Measurements from ENCODE around the gene ATG5. TPM values are rescaled to one million over a fixed set of nuclear protein-coding genes. Genes with fewer than 3 reads are reported as not detected.
"Not testable (repeated sequence)": the region's sequence is repeated elsewhere in the genome, so short reads cannot be mapped to it uniquely, and the experiment has no call there.

ATG5 gene
- total and polyA plus RNA-seq, 2 donors from 2014 or later = 26.5 to 31.6 TPM

GRCh38 chr6:106243261-106243660 is 82.3 kb downstream of the ATG5 start:
- no peak overlapping the region for H3K9ac ChIP-seq (ENCODE audit: low read length in 3 of 3)
- peaks cover 0 to 7% (median 0%) of the 10 kb centered on the region in 3 donors for H3K36me3 ChIP-seq (ENCODE audit: control insufficient read depth in 2 of 3, insufficient read depth in 3 of 3, low read length in 3 of 3)
- H3K4me1 ChIP-seq (ENCODE audit: control insufficient read depth in 2 of 3, insufficient read depth in 2 of 3, low read depth in 1 of 3, low read length in 3 of 3) = no peaks in the 10 kb centered on the region
- intact Hi-C loops (cut with DNase I) = no loop called here
- H3K27ac ChIP-seq (ENCODE audit: low read depth in 2 of 2, low read length in 2 of 2) = no peak overlapping the region
- H3K9me3 ChIP-seq (ENCODE audit: control insufficient read depth in 2 of 3, insufficient read depth in 1 of 3, low read length in 3 of 3) = no peaks in the 10 kb centered on the region
- H3K27me3 ChIP-seq (ENCODE audit: control insufficient read depth, insufficient read depth, low read length) = no peaks in the 10 kb centered on the region
- FAIRE-seq (no peak), DNase-seq (no peak)
- H3K4me3 ChIP-seq (ENCODE audit: low read length in 3 of 3) = no peak overlapping the region
- TF ChIP-seq CTCF (IDR thresholded peaks at IDR 0.05; ENCODE audit: borderline replicate concordance, extremely low read depth, insufficient read depth) = no peak

- FAIRE-seq (no peak), DNase-seq (no peak)
- Histone ChIP-seq H3K27ac (ENCODE audit: low read depth in 2 of 2, low read length in 2 of 2) (no peak overlapping the region), H3K9me3 (ENCODE audit: control insufficient read depth in 2 of 3, insufficient read depth in 1 of 3, low read length in 3 of 3) (no peaks in the 10 kb centered on the region), H3K36me3 (ENCODE audit: control insufficient read depth in 2 of 3, insufficient read depth in 3 of 3, low read length in 3 of 3) (no peaks in the 10 kb centered on the region), H3K4me3 (ENCODE audit: low read length in 3 of 3) (no peak overlapping the region), H3K4me1 (ENCODE audit: control insufficient read depth in 2 of 3, insufficient read depth in 2 of 3, low read depth in 1 of 3, low read length in 3 of 3) (no peaks in the 10 kb centered on the region), H3K9ac (ENCODE audit: low read length in 3 of 3) (no peak overlapping the region), H3K27me3 (ENCODE audit: control insufficient read depth, insufficient read depth, low read length) (no peaks in the 10 kb centered on the region)
- TF ChIP-seq CTCF (IDR thresholded peaks at IDR 0.05; ENCODE audit: borderline replicate concordance, extremely low read depth, insufficient read depth) = no peak
- intact Hi-C loops (cut with DNase I) = no loop called here
Observed at GRCh38 chr6:106241498-106241897, 84.1 kb downstream of the ATG5 start.

DNA sequence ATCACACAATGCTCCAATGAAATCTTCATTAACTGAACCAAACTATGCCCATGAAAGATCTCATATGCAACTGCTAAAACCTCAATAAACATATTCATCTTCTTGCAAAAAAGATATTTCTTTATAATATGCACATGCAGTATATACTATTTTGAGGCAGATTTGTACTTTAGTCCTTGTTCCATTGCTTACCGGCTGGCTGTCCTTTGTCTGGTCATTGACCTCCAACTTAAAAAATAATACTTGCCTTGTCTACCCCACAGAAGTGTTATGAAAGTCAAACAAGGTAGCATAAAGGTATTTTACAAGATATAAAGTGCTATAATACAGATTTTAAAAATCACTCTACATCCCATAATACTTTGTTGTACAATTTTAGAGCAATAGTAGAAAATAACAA is 88.3 kb downstream of the ATG5 start:
- no peak overlapping the region for H3K9ac ChIP-seq (ENCODE audit: low read length in 3 of 3)
- no peak for FAIRE-seq
- intact Hi-C loops (cut with DNase I) = no loop called here

GRCh38 chr6:106229876-106230445 is 95.6 kb downstream of the ATG5 start:
- H3K4me3 ChIP-seq (ENCODE audit: low read length in 3 of 3); H3K27ac ChIP-seq (ENCODE audit: low read depth in 2 of 2, low read length in 2 of 2); H3K27me3 ChIP-seq (ENCODE audit: control insufficient read depth, insufficient read depth, low read length); H3K9me3 ChIP-seq (ENCODE audit: control insufficient read depth in 2 of 3, insufficient read depth in 1 of 3, low read length in 3 of 3); DNase-seq; H3K4me1 ChIP-seq (ENCODE audit: control insufficient read depth in 2 of 3, insufficient read depth in 2 of 3, low read depth in 1 of 3, low read length in 3 of 3); H3K9ac ChIP-seq (ENCODE audit: low read length in 3 of 3); intact Hi-C loops (cut with DNase I); H3K36me3 ChIP-seq (ENCODE audit: control insufficient read depth in 2 of 3, insufficient read depth in 3 of 3, low read length in 3 of 3); FAIRE-seq: not testable (repeated sequence)

More for the DNA sequence above, 88.3 kb downstream of the ATG5 start:
- Histone ChIP-seq H3K36me3 (ENCODE audit: control insufficient read depth in 2 of 3, insufficient read depth in 3 of 3, low read length in 3 of 3) (no peaks in the 10 kb centered on the region), H3K4me1 (ENCODE audit: control insufficient read depth in 2 of 3, insufficient read depth in 2 of 3, low read depth in 1 of 3, low read length in 3 of 3) (no peaks in the 10 kb centered on the region), H3K27ac (ENCODE audit: low read depth in 2 of 2, low read length in 2 of 2) (no peak overlapping the region), H3K27me3 (ENCODE audit: control insufficient read depth, insufficient read depth, low read length) (no peaks in the 10 kb centered on the region), H3K9me3 (ENCODE audit: control insufficient read depth in 2 of 3, insufficient read depth in 1 of 3, low read length in 3 of 3) (no peaks in the 10 kb centered on the region), H3K4me3 (ENCODE audit: low read length in 3 of 3) (no peak overlapping the region)
- DNase-seq = no peak
- TF ChIP-seq CTCF (IDR thresholded peaks at IDR 0.05; ENCODE audit: borderline replicate concordance, extremely low read depth, insufficient read depth) = no peak

All from kidney (tissue), 14 donors.